Dermis microvascular lymphatic vessel endothelial cell (primary cell): ENCODE data around the gene CD200R1. TPM values are rescaled to one million over a fixed set of nuclear protein-coding genes. Genes with fewer than 3 reads are reported as not detected.
"Not testable (repeated sequence)": the region's sequence is repeated elsewhere in the genome, so short reads cannot be mapped to it uniquely, and the experiment has no call there.

Experiments used
- DNase-seq, 2 donors: peaks; one replicate each; pipeline versions ENCODE4 v3.0.0 to v3.0.0-alpha.2; 2010; ENCODE audit warnings: low read depth in 2 of 2
- total RNA-seq: library from RNA; depleted of rRNA; stranded (reverse); fragments of >200 nt; gene quantifications from 2 replicates; pipeline ENCODE4 v1.2.1, GENCODE V29; 2014

The CD200R1 gene
- total RNA-seq, 1 donor from 2014 or later: not detected

- no peak for DNase-seq
These were observed 755 bp downstream of the CD200R1 start for GRCh38 chr3:112974178-112974517.

- DNase-seq: no peak
These were observed 1.4 kb downstream of the CD200R1 start for GRCh38 chr3:112973325-112974177.

GRCh38 chr3:112972158-112972557 is 2.7 kb downstream of the CD200R1 start:
- DNase-seq: no peak

GRCh38 chr3:112967828-112968227 is 7.1 kb downstream of the CD200R1 start:
- no peak for DNase-seq

- no peak for DNase-seq
These were observed 7.5 kb downstream of the CD200R1 start for GRCh38 chr3:112967425-112967824.

GRCh38 chr3:112966633-112967032 is 8.3 kb downstream of the CD200R1 start:
- no peak for DNase-seq

- no peak for DNase-seq
These were observed 9.2 kb downstream of the CD200R1 start for GRCh38 chr3:112965656-112966055.

GRCh38 chr3:112963683-112964082 is 11.2 kb downstream of the CD200R1 start:
- DNase-seq: no peak

GRCh38 chr3:112958811-112959560 is 15.9 kb downstream of the CD200R1 start:
- no peak for DNase-seq

GRCh38 chr3:112956351-112956750 is 18.6 kb downstream of the CD200R1 start:
- DNase-seq: no peak

GRCh38 chr3:112948346-112948838 is 26.5 kb downstream of the CD200R1 start:
- DNase-seq: no peak

GRCh38 chr3:112931736-112932521 is 43.0 kb downstream of the CD200R1 start:
- no peak for DNase-seq

GRCh38 chr3:112930771-112931170 is 44.1 kb downstream of the CD200R1 start:
- DNase-seq: no peak

- no peak for DNase-seq
These were observed 48.9 kb downstream of the CD200R1 start for GRCh38 chr3:112925969-112926368.

GRCh38 chr3:112925560-112925959 is 49.3 kb downstream of the CD200R1 start:
- DNase-seq: no peak

GRCh38 chr3:112919541-112919940 is 55.4 kb downstream of the CD200R1 start:
- DNase-seq: not testable (repeated sequence)

GRCh38 chr3:112908252-112908651 is 66.7 kb downstream of the CD200R1 start:
- no peak for DNase-seq

GRCh38 chr3:112904786-112905185 is 70.1 kb downstream of the CD200R1 start:
- DNase-seq: no peak

- no peak for DNase-seq
These were observed 74.8 kb downstream of the CD200R1 start for GRCh38 chr3:112900113-112900512.

GRCh38 chr3:112897791-112898190 is 77.1 kb downstream of the CD200R1 start:
- no peak for DNase-seq

GRCh38 chr3:112894258-112894657 is 80.6 kb downstream of the CD200R1 start:
- DNase-seq: no peak

- DNase-seq: no peak
These were observed 85.5 kb downstream of the CD200R1 start for GRCh38 chr3:112889357-112889756.
